ENCODE measurements around the gene ICAM5. TPM values are rescaled to one million over a fixed set of nuclear protein-coding genes. Genes with fewer than 3 reads are reported as not detected.

ICAM5 gene
- total RNA-seq, 2 donors from 2014 or later, result 0.18 to 0.37 TPM

- no peaks in the 10 kb centered on the region for H3K9me3 ChIP-seq (ENCODE audit: control insufficient read depth, low read length)
- peaks cover 99% of the 10 kb centered on the region for H3K27me3 ChIP-seq (ENCODE audit: control insufficient read depth, insufficient read depth, low read length, poor library complexity, severe bottlenecking)
- H3K36me3 Mint-ChIP-seq (ENCODE audit: low read depth), result no peaks in the 10 kb centered on the region
- 2 to 5% methylated on average over 20 to 45 of the region's 45 CpGs for WGBS, 2 experiments (ENCODE audit: insufficient coverage in 1 of 2, insufficient read length in 1 of 2)
- H3K27me3 Mint-ChIP-seq (ENCODE audit: insufficient read depth), result peaks cover 99% of the 10 kb centered on the region
- H3K9ac ChIP-seq (ENCODE audit: extremely low read depth, low read length, poor library complexity, severe bottlenecking), result no peak overlapping the region
- H3K4me1 Mint-ChIP-seq, result peaks cover 14% of the 10 kb centered on the region
- peaks cover 12% of the 10 kb centered on the region for H3K9me3 Mint-ChIP-seq
- no peaks in the 10 kb centered on the region for H3K36me3 ChIP-seq (ENCODE audit: control insufficient read depth, insufficient read depth, low read length)
- peaks cover 3% of the 10 kb centered on the region for H3K4me1 ChIP-seq (ENCODE audit: control insufficient read depth, insufficient read depth, low read length)
- TF ChIP-seq, protein P1, sequence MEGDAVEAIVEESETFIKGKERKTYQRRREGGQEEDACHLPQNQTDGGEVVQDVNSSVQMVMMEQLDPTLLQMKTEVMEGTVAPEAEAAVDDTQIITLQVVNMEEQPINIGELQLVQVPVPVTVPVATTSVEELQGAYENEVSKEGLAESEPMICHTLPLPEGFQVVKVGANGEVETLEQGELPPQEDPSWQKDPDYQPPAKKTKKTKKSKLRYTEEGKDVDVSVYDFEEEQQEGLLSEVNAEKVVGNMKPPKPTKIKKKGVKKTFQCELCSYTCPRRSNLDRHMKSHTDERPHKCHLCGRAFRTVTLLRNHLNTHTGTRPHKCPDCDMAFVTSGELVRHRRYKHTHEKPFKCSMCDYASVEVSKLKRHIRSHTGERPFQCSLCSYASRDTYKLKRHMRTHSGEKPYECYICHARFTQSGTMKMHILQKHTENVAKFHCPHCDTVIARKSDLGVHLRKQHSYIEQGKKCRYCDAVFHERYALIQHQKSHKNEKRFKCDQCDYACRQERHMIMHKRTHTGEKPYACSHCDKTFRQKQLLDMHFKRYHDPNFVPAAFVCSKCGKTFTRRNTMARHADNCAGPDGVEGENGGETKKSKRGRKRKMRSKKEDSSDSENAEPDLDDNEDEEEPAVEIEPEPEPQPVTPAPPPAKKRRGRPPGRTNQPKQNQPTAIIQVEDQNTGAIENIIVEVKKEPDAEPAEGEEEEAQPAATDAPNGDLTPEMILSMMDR (conservative IDR thresholded peaks at IDR 0.05), result no peak
- peak; percentile 98 for DNase-seq
- H3K27ac ChIP-seq (ENCODE audit: low read depth, low read length), result no peak overlapping the region
- H3K4me3 Mint-ChIP-seq, result peak overlapping the region; percentile 42
- peak overlapping the region; percentile 68 for H3K4me3 ChIP-seq (ENCODE audit: low read length)
- no peak overlapping the region for H3K27ac Mint-ChIP-seq
Observed at GRCh38 chr19:10292206-10292788, 2.5 kb downstream of the ICAM5 start.

DNA sequence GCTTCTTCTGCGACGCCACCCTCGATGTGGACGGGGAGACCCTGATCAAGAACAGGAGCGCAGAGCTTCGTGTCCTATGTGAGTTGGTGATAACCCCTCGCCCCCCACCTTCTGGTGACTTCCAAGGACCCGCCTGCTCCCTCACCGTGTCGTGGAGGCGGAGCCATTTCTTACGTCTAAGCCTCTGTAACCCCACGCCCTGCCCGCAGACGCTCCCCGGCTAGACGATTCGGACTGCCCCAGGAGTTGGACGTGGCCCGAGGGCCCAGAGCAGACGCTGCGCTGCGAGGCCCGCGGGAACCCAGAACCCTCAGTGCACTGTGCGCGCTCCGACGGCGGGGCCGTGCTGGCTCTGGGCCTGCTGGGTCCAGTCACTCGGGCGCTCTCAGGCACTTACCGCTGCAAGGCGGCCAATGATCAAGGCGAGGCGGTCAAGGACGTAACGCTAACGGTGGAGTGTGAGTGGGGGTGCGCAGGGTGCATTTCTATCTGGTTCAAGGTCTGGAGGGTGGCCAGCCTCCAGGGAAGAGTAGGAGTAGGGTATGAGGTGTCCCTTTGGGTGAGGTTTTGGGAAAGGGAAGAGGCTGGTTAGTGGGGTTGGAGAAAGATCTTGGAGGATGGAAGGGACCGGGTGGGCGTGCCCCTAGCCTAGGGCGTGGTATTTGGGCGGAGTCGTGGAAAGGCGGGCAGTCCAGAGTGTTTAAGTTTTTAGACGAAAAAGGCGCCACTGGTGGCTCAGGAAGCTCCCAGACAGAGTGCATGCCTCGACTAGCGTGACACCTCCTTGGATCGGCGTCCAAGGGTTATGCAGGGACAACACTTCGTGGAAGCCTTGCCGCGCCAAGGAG is 3.3 kb downstream of the ICAM5 start:
- Mint-ChIP-seq H3K4me1 (peaks cover 14% of the 10 kb centered on the region), H3K27me3 (ENCODE audit: insufficient read depth) (peaks cover 99% of the 10 kb centered on the region), H3K9me3 (peaks cover 10% of the 10 kb centered on the region), H3K36me3 (ENCODE audit: low read depth) (no peaks in the 10 kb centered on the region), H3K4me3 (peak overlapping the region; percentile 42), H3K27ac (no peak overlapping the region)
- TF ChIP-seq, protein P1 (conservative IDR thresholded peaks at IDR 0.05), result no peak
- Histone ChIP-seq H3K9ac (ENCODE audit: extremely low read depth, low read length, poor library complexity, severe bottlenecking) (no peak overlapping the region), H3K27ac (ENCODE audit: low read depth, low read length) (no peak overlapping the region), H3K9me3 (ENCODE audit: control insufficient read depth, low read length) (no peaks in the 10 kb centered on the region), H3K4me3 (ENCODE audit: low read length) (peak overlapping the region; percentile 68), H3K4me1 (ENCODE audit: control insufficient read depth, insufficient read depth, low read length) (peaks cover 3% of the 10 kb centered on the region), H3K27me3 (ENCODE audit: control insufficient read depth, insufficient read depth, low read length, poor library complexity, severe bottlenecking) (peaks cover 98% of the 10 kb centered on the region), H3K36me3 (ENCODE audit: control insufficient read depth, insufficient read depth, low read length) (no peaks in the 10 kb centered on the region)
- WGBS, 2 experiments (ENCODE audit: insufficient coverage in 1 of 2, insufficient read length in 1 of 2), result 26 to 34% methylated on average over 35 to 56 of the region's 56 CpGs
- DNase-seq, result no peak

GRCh38 chr19:10293637-10294367 is 4.0 kb downstream of the ICAM5 start:
- H3K27ac ChIP-seq (ENCODE audit: low read depth, low read length), result no peak overlapping the region
- Mint-ChIP-seq H3K27ac (no peak overlapping the region), H3K4me3 (no peak overlapping the region), H3K4me1 (peaks cover 14% of the 10 kb centered on the region), H3K36me3 (ENCODE audit: low read depth) (no peaks in the 10 kb centered on the region), H3K27me3 (ENCODE audit: insufficient read depth) (peaks cover 97% of the 10 kb centered on the region), H3K9me3 (peaks cover 10% of the 10 kb centered on the region)
- no peak for DNase-seq
- 31 to 33% methylated on average over 34 to 49 of the region's 49 CpGs for WGBS, 2 experiments (ENCODE audit: insufficient coverage in 1 of 2, insufficient read length in 1 of 2)
- no peaks in the 10 kb centered on the region for H3K36me3 ChIP-seq (ENCODE audit: control insufficient read depth, insufficient read depth, low read length)
- H3K9ac ChIP-seq (ENCODE audit: extremely low read depth, low read length, poor library complexity, severe bottlenecking), result no peak overlapping the region
- H3K4me3 ChIP-seq (ENCODE audit: low read length), result no peak overlapping the region
- TF ChIP-seq, protein P1 (conservative IDR thresholded peaks at IDR 0.05), result no peak
- H3K9me3 ChIP-seq (ENCODE audit: control insufficient read depth, low read length), result no peaks in the 10 kb centered on the region
- H3K4me1 ChIP-seq (ENCODE audit: control insufficient read depth, insufficient read depth, low read length), result peaks cover 3% of the 10 kb centered on the region
- H3K27me3 ChIP-seq (ENCODE audit: control insufficient read depth, insufficient read depth, low read length, poor library complexity, severe bottlenecking), result peaks cover 94% of the 10 kb centered on the region
